ENCODE results near the gene MED27.

GRCh38 chr9:131831380-131832165, 248.1 kb downstream of the MED27 start:
- TF ChIP-seq CTCF (IDR thresholded peaks at IDR 0.05) (no peak), POLR2AphosphoS5 (IDR thresholded peaks at IDR 0.05) (no peak), POLR2A (IDR thresholded peaks at IDR 0.05; ENCODE audit: low read depth) (no peak)
